Prostate gland (tissue), 2 donors: ENCODE measurements around the gene KIAA0513. TPM values are rescaled to one million over a fixed set of nuclear protein-coding genes. Genes with fewer than 3 reads are reported as not detected.

Experiments
- DNase-seq: peaks from one replicate; pipeline ENCODE4 v3.0.0-alpha.2; 2019; ENCODE audit warnings: low spot score
- H3K27ac ChIP-seq, 2 donors: fragments of 200-600 bp; sonication (generic); 2 replicates each; pipeline ENCODE4 v1.5.1; 2017 to 2019
- H3K27me3 ChIP-seq: fragments of 200-600 bp; sonication (generic); replicated peaks from 2 replicates; pipeline ENCODE4 v1.5.1; 2019; ENCODE audit not compliant: insufficient read depth
- H3K36me3 ChIP-seq, 2 donors: fragments of 200-600 bp; sonication (generic); 1 replicate in 1 of 2; 2 replicates in 1 of 2; pipeline versions ENCODE4 v1.5.1 to v1.8.1; 2017 to 2019
- H3K4me1 ChIP-seq: fragments of 200-600 bp; sonication (generic); replicated peaks from 2 replicates; pipeline ENCODE4 v1.5.1; 2019
- H3K4me3 ChIP-seq, 2 donors: fragments of 200-600 bp; sonication (generic); 2 replicates each; pipeline ENCODE4 v1.5.1; 2017 to 2019
- H3K9me3 ChIP-seq: fragments of 200-600 bp; sonication (generic); 2 replicates; pipeline ENCODE4 v1.5.1; 2017
- POLR2A ChIP-seq: fragments of 450-650 bp; IDR thresholded peaks from one replicate; pipeline ENCODE4 v1.6.1; 2016; ENCODE audit warnings: antibody characterized with exemption, mild to moderate bottlenecking
- POLR2AphosphoS5 ChIP-seq: sonication (generic); formaldehyde crosslinking; IDR thresholded peaks from one replicate; pipeline ENCODE4 v1.6.1; 2017; ENCODE audit warnings: antibody characterized with exemption
- WGBS: methylation state at CpG from one replicate; pipeline ENCODE4 v1.1.5; 2018; 5-methylcytosine and 5-hydroxymethylcytosine counted together
- intact Hi-C: fragments of 100-400 bp; cut with DNase I; formaldehyde crosslinking; loops from one replicate; pipeline ENCODE4 v1.14.2; 2022
- total RNA-seq, 2 donors: library from RNA; depleted of rRNA; stranded (reverse); fragments of >200 nt; gene quantifications; one replicate each; pipeline ENCODE4 v1.1.0, GENCODE V29; 2016
- TF ChIP-seq, protein P1 (sequence below), 4 experiments: fragments of 200-600 bp in 2 of 4; fragments of 450-650 bp in 2 of 4; sonication (generic) in 2 of 4; IDR thresholded peaks; 1 replicate in 3 of 4; 2 replicates in 1 of 4; pipeline ENCODE4 v1.5.1; 2016 to 2019; ENCODE audit warnings: antibody characterized with exemption in 4 of 4, mild to moderate bottlenecking in 2 of 4, moderate library complexity in 2 of 4

KIAA0513 gene
- total RNA-seq, 2 donors from 2014 or later: 14.4 to 29.4 TPM

DNA sequence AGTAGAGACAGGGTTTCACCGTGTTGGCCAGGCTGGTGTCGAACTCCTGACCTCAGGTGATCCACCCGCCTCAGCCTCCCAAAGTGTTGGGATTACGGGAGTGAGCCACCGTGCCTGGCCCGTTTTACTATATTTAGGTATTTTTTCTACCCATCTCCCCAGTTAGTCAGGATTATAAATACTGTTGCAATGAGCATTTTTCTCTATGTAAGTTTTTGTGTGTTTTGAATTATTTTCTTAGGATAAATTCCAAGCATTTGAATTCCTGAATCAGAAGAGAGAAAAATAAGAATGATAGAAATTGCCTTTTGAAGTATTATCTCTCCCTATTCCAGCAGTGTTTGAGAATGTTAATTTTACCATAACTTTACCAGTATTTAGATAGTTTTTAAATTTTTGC is 36.6 kb downstream of the KIAA0513 start:
- TF ChIP-seq POLR2AphosphoS5 (no peak), POLR2A (no peak)
- TF ChIP-seq, protein P1, sequence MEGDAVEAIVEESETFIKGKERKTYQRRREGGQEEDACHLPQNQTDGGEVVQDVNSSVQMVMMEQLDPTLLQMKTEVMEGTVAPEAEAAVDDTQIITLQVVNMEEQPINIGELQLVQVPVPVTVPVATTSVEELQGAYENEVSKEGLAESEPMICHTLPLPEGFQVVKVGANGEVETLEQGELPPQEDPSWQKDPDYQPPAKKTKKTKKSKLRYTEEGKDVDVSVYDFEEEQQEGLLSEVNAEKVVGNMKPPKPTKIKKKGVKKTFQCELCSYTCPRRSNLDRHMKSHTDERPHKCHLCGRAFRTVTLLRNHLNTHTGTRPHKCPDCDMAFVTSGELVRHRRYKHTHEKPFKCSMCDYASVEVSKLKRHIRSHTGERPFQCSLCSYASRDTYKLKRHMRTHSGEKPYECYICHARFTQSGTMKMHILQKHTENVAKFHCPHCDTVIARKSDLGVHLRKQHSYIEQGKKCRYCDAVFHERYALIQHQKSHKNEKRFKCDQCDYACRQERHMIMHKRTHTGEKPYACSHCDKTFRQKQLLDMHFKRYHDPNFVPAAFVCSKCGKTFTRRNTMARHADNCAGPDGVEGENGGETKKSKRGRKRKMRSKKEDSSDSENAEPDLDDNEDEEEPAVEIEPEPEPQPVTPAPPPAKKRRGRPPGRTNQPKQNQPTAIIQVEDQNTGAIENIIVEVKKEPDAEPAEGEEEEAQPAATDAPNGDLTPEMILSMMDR (IDR thresholded peaks at IDR 0.05): no peak
- Histone ChIP-seq H3K27me3 (no peaks in the 10 kb centered on the region), H3K4me3 (no peak overlapping the region), H3K27ac (no peak overlapping the region), H3K4me1 (no peaks in the 10 kb centered on the region), H3K9me3 (no peaks in the 10 kb centered on the region), H3K36me3 (no peaks in the 10 kb centered on the region)
- intact Hi-C loops: no loop called here
- WGBS: 95% methylated on average over 6 of the region's 6 CpGs
- DNase-seq: no peak

- 86% methylated on average over 13 of the region's 13 CpGs for WGBS
- DNase-seq: no peak
- intact Hi-C loops: no loop called here
- peak; percentile 24 for TF ChIP-seq POLR2AphosphoS5
- TF ChIP-seq, protein P1 (IDR thresholded peaks at IDR 0.05): no peak
- no peaks in the 10 kb centered on the region for H3K36me3 ChIP-seq
- no peaks in the 10 kb centered on the region for H3K9me3 ChIP-seq
- no peaks in the 10 kb centered on the region for H3K27me3 ChIP-seq
- no peak overlapping the region for H3K4me3 ChIP-seq
- H3K27ac ChIP-seq: no peak overlapping the region
- no peaks in the 10 kb centered on the region for H3K4me1 ChIP-seq
These were observed 37.5 kb downstream of the KIAA0513 start for GRCh38 chr16:85065099-85065498.

DNA sequence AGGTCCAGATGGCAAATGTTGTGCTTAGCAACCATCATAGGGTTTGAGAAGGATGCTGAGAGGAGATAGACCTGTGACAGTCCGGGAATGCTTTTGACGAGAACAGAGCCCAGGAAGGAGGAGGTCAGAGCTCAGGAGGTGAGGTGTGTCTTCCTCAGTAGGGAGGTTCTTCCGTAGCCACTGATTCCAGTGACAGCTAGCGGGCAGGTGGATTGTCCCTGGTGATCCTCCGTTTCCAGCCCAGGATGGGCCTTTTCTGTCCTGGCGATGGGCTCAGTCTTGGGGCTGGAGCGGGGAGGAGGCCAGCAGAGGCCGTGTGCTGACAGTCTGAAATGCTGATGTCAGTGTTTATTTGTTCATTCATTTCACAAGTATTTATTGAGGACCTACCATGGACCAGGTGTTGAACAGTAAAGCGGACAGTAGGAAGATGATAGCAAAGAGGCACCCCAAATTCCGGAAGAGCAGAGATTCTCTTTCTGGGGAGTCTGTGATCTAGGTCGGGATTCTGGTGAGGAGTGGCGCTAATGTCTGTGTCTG is 38.8 kb downstream of the KIAA0513 start:
- Histone ChIP-seq H3K27ac (no peak overlapping the region), H3K4me1 (no peaks in the 10 kb centered on the region), H3K27me3 (no peaks in the 10 kb centered on the region), H3K4me3 (no peak overlapping the region), H3K36me3 (no peaks in the 10 kb centered on the region), H3K9me3 (no peaks in the 10 kb centered on the region)
- 90% methylated on average over 12 of the region's 12 CpGs for WGBS
- intact Hi-C loops: no loop called here
- no peak for DNase-seq
- TF ChIP-seq, protein P1 (IDR thresholded peaks at IDR 0.05): no peak
- TF ChIP-seq POLR2A (no peak), POLR2AphosphoS5 (no peak)

GRCh38 chr16:85067024-85067423 is 39.4 kb downstream of the KIAA0513 start:
- no peaks in the 10 kb centered on the region for H3K9me3 ChIP-seq
- no peaks in the 10 kb centered on the region for H3K4me1 ChIP-seq
- H3K27ac ChIP-seq: no peak overlapping the region
- no peak overlapping the region for H3K4me3 ChIP-seq
- no peak for DNase-seq
- 94% methylated on average over 17 of the region's 18 CpGs for WGBS
- TF ChIP-seq POLR2AphosphoS5: no peak
- TF ChIP-seq, protein P1 (IDR thresholded peaks at IDR 0.05): no peak
- TF ChIP-seq POLR2A: no peak
- H3K36me3 ChIP-seq: no peaks in the 10 kb centered on the region
- intact Hi-C loops: no loop called here
- no peaks in the 10 kb centered on the region for H3K27me3 ChIP-seq

- H3K36me3 ChIP-seq: no peaks in the 10 kb centered on the region
- intact Hi-C loops: no loop called here
- no peak for TF ChIP-seq POLR2AphosphoS5
- TF ChIP-seq POLR2A: no peak
- TF ChIP-seq, protein P1 (IDR thresholded peaks at IDR 0.05): no peak
These were observed 39.8 kb downstream of the KIAA0513 start for GRCh38 chr16:85067426-85067825.

More at GRCh38 chr16:85067426-85067825, 39.8 kb downstream of the KIAA0513 start:
- no peak overlapping the region for H3K27ac ChIP-seq
- no peak for DNase-seq
- no peak overlapping the region for H3K4me3 ChIP-seq
- 84% methylated on average over 8 of the region's 8 CpGs for WGBS
- no peaks in the 10 kb centered on the region for H3K4me1 ChIP-seq
- H3K27me3 ChIP-seq: no peaks in the 10 kb centered on the region
- no peaks in the 10 kb centered on the region for H3K9me3 ChIP-seq
